Endometrium (tissue), 2 donors: ENCODE results near the gene ALDH1A2.
"Not testable (repeated sequence)": the region's sequence is repeated elsewhere in the genome, so short reads cannot be mapped to it uniquely, and the experiment has no call there.

Experiments
- FAIRE-seq: peaks from 2 replicates; lab custom pipeline; 2012; peaks lifted over from hg19 to GRCh38; lab: Jason Lieb, UNC
- donor health status: control.
- donor health status: control.

Gene ALDH1A2

DNA sequence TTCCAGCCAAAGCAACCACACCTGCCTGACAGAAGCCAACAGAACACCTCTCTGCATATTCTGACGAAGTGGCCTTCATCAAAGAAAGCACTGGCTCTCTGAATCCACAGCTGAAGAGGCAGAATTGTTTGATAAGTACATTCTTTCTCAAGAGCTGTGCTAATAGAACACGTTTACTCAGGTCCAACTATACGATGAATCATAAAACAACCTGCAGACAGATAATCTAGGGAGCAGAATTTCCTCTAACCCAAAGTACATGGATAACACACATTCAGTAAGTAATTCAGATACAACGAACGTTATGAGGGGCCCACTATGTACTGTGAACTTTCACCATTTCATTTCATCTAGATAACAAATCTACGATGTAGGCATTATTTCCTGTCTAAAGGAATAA, 25.4 kb downstream of the ALDH1A2 start:
- no peak for FAIRE-seq

DNA sequence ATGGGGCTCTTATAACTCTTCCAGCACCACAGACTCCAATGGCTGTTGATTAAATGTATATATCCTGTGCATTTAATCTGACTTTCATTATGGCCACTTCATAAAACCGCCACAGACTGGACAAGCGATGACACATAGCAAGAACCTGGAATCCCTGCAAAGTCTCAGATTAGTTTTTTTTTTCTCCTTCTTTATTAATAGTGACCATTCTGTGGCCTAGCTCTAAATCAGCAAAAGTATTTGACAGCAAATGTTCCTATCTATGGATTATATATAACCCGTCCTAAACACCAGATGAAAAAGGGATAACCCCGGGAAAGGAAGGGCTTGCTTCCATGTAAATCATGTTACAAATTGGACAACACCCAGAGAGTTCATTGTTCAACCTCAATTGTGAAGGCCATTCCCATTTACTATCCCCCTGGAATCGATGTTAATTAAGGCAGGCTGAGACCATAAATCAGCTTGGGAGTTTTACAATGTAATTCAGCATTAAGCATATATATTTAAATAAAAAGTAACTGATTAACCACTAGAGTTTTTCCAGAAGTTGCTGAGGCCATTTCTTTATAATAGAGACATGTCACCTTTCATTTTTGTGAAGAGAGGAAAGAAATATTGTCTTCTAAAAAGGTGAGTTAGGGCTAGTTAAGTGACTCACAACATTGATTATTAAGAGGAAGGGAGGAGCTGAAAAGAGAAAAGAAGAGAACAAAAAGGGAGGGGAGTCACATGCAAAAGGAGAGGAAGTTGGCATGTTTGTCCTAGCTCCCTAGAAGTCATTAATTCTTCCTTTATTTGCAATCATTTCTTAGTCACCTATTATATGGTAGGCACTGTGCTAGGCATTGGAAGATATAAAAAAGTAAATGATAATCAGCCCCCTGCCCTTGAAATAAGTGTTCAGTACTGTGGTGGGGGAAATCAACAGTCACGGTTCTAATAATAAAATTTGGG, 26.2 kb downstream of the ALDH1A2 start:
- no peak for FAIRE-seq

DNA sequence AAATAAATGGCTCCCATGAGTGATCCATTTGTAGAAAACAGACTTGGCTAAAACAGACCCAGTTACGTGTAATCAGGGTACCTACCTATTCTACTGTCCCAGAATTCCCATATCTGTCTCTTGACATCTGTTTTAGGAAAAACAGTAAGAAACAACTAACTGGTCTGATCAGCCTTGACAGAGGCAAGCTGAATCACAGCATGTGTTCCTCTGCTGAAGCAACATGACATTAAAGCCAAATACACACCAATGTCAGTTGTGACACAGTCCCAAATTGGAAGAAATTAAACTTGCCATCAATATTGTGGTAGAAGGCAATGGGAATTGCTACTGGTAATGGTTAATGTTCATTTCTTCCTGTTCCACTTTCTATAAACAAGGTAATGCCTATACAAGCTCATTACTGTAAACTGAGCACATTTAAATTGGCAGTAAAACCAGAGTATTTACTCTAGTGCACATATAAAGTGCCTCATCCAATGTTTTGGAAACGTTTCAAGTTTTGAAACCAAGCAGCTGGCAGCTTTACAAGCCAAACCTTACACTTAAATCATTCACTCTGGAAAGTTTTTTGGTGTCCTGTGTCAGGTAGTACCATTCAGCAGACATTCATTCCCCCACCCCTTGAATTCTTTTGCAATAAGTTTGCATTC, 27.0 kb downstream of the ALDH1A2 start:
- FAIRE-seq = no peak

DNA sequence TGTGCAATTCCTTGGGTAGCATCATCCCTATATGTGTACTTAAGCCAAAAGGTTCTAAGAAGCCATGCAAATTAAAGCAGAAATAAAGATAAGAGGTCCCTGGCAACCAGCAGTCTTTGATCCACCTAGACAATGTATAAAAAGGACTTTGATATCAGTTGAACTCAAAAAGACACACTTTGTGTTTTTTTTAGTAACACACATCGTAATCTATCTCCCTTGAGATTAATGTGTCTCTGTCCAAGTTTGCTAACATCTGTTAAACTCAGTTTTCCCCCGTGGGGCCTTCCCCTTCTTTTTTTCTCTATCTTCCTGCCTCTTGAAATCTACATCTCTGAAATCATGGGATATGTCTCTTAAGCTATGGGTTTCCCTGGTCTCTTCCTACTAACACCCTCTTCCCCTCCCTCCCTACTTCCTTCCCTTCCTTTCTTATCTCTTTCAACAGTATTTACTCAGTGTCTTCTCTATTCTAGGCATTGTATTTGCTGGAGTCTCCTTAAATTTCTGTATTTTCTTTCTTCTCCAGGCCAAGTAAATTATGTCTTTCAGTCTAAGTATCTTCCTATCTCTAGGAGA, 27.7 kb downstream of the ALDH1A2 start:
- FAIRE-seq = no peak

DNA sequence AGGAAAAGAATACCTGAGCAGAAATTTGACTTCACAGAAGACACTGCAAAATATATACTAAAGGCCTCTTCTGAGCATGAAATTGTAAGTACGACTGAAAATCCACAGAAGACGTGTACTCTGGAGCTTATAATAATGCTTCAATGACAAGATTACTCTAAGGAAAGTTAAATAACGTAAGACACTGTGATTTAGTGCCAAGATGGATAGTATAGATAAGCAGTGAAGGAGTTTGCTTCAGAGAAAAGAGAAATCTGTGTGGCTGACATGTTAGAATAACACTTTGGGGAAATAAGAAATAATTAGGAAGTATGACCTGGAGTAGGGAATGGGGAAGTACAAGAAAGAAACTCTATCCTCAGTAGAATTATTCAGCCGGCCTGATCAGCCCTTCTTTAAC, 28.9 kb downstream of the ALDH1A2 start:
- FAIRE-seq = no peak

DNA sequence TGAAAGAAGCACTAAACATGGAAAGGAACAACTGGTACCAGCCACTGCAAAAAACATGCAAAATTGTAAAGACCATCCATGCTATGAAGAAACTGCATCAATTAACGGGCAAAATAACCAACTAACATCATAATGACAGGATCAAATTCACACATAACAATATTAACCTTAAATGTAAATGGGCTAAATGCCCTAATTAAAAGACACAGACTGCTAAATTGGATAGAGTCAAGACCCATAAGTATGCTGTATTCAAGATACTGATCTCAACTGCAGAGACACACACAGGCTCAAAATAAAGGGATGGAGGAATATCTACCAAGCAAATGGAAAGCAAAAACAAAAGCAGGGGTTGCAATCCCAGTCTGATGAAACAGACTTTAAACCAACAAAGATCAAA, 37.1 kb downstream of the ALDH1A2 start:
- FAIRE-seq = not testable (repeated sequence)

DNA sequence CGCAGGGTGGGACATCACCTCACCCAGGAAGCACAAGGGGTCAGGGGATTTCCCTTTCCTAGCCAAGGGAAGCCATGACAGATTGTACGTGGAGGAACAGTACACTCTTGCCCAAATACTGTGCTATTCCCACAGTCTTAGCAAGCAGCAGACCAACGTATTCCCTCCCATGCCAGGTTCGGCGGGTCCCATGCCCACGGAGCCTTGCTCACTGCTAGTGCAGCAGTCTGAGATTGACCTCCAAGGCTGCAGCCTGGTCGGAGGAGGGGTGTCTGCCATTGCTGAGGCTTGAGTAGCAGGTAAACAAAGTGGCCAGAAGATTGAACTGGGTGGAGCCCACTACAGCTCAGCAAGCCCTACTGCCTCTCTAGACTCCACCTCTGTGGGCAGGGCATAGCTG, 39.0 kb downstream of the ALDH1A2 start:
- no peak for FAIRE-seq

DNA sequence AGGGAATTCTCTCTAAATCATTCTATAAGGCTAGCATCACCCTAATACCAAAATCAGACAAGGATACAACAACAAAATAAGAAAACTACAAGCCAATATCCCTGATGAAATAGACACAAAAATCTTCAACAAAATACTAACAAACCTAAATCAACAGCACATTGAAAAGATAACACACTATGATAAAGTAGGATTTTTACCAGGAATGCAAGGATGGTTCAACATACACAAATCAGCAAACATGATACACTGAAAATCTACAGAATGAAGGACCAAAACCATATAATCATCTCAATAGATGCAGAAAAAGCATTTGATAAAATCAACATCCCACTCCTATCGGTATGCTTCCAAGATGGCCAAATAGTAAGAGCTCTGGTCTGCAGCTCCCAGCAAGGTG, 39.5 kb downstream of the ALDH1A2 start:
- FAIRE-seq = no peak

DNA sequence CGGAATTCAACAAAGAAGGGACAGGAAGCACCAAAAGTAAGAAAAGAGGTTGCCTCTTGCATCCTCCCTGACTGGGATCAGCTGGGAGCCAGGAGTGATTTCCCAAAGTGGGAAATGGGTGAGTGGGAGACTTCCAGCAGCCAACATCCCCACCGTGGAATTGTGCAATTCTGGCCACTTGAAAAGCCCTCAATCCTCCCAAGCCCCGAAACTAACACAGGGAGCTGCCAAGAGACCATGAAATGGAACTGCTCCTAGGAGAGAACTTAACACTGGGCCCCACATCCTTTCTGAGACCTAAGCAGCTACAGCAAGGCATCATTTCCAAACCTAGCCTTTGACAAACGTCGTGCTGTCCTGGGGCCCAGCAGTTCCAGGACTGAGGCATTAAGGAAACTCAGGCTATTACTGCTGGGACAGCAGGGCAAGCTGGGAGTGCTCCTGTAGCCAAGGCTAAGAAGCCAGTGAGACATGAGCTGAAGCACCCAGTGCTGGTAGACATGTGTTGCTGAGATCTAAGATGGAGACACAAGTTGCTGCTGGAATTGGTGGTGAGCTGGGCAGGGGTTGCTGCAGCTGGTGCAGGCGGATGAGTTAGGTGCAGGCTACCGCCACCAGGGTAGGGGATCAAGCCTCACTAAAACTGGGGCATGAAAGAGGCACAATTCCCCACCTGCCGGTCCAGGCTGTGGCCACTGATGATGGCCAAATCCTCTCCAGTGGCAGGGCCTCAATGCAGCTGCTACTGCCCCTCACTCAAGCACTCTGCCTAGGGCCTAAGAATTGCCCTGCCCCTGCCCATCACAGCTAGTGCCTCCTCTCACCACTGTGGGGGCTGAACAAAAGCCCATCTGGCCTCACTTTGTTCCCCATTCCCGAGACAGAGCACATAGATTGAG, 43.9 kb downstream of the ALDH1A2 start:
- no peak for FAIRE-seq

DNA sequence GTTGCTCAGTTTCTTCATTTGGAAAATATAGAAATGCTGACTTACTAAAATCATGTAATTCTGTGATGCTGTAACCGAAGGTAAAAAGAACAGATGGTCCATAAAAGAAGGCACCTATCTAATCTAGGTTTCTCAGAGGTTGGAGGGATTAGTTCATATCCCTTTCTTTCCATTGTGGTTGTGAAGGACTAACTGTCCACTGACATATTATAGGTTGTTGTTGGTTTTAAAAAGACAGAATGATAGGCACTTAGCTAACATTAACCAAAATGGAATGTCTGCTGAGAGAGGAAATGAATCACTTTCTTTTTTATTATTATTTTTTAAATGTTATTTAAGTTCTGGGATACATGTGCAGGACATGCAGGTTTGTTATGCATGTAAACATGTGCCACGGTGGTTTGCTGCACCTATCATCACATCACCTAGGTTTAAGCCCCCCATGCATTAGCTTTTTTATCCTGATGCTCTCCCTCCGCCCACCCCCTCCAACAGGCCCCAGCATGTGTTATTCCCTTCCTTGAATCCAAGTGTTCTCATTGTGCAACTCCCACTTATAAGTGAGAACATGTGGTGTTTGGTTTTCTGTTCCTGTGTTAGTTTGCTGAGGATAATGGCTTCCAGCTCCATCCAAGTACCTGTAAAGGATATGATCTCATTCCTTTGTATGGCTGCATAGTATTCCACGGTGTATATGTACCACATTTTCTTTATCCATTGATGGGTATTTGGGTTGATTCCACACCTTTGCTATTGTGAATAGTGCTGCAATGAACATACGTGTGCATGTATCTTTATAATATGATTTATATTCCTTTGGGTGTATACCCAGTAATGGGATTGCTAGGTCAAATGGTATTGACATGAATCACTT, 45.8 kb downstream of the ALDH1A2 start:
- FAIRE-seq = no peak

DNA sequence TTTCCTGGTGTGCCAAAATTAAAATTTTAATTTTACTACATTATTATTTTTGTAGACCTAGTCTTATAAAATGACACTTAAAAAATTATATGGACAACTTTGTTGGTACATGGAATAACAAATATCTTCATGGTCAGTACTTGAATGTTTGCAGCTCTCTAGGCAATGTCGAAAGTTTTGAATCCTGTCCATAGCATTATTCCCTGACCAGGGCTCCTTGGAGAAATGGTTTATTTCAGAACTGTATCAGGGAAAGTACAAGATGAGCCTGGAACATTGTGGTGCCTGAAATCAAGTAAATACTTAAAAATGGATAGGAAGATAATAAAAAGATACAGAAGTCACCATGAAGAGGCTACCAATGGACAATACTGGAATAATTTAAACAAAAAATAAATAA, 47.6 kb downstream of the ALDH1A2 start:
- no peak for FAIRE-seq

DNA sequence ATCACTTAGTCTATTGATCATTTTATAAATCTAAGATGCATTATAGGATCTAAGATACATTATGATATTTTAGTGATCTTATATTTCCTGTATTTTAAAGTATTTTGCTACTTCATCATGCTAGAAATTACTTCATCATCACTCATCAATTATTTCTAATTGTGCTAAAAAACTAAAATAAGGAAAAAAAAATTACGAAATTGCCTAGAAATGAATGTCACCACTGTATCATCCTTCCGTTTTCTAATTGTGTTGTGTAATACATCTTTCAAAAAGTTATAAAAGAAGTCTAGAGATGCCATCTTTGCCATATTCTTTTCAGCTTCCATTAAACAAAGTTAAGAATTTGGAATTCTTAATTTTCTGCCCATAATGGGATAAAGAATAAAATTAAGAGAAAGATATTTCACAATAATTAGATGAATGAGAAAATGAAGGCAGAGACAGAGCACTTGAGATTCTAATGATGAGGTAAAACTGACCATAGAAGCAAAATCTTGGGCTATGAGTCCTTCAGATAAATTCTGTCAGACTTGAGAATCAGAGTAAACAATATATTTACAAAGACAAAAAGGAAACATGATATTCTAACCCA, 48.8 kb downstream of the ALDH1A2 start:
- peak; percentile 33 for FAIRE-seq

DNA sequence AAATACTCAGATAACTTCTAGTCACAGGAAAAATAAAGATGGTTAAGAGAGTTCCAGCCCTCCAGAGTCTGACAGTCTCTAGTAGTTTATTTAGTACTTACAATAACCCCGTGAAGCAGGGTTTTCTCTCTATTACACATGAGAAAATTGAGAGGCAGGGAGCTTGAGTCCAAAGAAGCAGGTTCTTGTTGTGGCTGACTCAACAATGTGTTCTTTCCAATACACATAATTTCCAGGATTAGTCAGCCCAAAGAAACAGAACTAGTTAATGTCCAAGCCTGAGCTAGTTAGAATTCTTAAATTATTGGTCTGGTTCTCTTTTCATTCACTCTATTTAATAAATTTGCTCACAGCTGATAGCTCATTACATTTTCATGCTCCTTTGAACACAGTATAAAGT, 49.9 kb downstream of the ALDH1A2 start:
- no peak for FAIRE-seq

DNA sequence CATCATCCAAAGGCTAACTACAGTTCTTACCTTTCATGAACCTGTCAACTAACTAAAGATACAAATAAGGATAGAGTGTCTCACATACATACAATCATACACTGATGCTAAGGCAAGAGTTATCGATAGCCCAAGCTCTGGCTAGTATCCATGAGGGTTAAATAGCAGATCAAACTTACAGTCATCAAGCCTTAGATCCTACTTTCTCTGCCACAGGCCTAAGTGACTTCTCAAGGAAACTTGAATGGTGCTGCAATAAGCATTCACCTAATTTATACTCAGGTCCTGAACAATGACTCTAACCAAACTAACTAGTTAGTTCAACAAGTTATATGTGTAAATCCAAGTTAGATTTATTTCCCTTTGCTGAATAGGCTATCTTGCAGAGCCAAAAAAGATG, 51.0 kb downstream of the ALDH1A2 start:
- FAIRE-seq = no peak

DNA sequence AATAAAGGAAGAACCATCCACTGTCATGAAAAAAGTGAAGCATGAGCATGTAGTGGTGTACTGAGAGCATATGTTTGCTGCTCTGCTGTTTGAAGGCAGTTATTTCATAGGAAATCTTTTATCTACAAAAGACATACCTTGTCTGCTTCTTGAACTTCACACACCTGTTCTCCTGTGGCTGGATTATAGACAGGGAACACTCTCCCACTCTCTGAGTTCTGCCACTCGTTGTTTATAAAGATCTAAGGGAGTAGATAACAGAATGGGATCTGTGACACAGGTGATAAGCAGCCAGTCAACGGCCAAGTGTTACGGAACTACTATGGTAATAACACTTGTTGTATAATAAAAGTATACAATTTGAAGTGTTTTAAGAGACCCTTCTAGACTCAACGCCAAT, 51.5 kb downstream of the ALDH1A2 start:
- no peak for FAIRE-seq

DNA sequence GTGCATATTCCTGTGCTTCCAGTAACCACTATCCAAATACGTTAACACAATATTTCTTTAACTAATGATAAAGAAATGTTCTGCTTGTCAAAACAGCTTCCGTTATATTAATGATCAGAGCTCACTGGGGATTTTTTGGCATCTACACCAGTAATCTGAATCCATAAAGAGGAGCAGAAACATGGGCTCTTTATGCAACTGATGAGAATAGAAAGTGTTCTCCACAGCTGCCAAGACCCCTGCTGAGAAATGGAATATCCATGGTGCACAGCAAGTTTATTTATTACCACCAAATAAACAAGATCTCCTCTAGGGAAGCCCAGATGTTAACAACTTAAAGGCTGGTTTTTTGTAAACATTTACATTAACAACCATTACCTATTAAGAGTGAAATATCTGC, 54.5 kb downstream of the ALDH1A2 start:
- no peak for FAIRE-seq

DNA sequence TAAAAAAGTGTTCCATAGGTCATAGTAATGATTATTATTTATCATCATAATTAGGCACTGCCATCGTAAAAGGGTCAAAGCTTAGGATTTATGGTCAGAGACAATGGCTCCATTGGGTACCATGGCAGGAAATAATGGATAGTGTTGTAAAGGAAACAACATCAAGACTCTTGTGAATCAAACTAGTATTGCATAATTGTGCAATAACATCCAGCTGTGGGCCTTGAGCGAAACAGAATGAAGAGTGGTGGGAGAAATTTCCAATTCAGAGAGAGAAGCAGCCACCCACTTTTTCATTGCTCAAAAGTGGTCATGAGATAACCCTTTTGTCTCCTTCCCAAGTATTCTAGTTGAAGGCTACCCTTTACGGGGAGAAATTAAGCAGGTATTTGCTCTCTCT, 61.7 kb downstream of the ALDH1A2 start:
- no peak for FAIRE-seq

DNA sequence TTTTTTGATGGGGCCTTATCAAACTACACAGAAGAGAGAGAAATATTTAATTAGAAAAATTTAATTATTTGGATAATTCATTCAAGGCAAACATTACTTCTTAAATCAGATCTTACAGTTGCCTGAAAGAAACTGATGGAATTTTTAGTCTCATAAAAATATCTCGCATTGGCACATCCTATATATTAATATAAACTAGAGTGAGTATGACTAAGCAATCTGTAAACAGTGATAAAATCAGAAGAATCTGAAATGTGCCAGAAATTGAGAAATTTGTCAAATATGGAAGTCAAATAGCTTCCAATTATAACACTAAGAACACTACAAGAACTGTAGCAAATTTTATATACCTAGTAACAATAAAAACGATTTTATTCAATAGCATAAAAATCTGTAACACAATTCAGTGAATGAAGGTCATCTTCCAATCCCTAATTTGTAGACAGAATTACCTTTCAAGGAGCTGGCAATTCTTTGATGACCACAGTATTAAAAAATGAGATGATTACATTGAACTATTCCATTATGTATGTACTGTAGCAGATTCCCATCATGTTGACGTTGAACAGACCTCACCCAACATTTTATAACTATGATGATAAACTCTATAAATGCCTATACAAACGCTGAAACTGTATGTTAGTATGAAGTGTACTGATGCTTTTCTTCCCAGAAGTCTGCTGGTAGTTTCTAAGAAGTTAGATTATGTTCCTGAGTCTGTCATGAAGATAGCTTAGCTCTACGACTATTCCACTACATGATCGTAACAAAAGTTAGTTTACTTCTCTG, 63.0 kb downstream of the ALDH1A2 start:
- no peak for FAIRE-seq

DNA sequence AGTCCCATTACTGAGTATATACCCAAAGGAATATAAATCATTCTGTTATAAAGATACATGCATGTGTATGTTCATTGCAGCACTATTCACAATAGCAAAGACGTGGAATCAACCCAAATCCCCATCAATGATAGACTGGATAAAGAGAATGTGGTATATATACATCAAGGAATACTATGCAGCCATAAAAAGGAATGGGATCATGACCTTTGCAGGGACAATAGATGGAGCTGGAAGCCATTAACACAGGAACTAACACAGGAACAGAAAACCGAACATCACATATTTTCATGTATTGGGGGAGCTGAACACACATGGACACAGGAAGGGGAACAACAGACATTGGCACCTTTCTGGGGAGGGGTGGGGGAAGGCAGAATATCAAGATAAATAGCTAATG, 65.8 kb downstream of the ALDH1A2 start:
- not testable (repeated sequence) for FAIRE-seq

DNA sequence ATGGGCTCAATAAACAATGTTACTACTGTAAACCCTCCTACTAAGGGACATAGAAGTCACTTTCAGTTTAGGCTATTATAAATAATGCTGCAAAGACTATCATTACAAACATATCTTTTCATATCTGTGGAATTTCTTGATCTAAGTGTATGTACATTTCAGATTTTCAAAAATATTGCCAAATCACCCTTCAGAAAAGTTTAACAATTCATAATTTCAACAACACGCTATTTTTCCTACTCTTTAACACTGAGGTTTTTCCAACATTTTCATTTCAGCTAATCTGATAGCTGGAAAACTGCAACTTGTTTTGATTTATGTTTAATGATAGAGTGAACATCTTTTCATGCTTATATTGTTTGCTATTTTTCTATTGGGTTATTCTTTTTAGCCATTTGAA, 69.0 kb downstream of the ALDH1A2 start:
- FAIRE-seq = no peak
